ENCODE measurements around the gene SPAG17. TPM values are rescaled to one million over a fixed set of nuclear protein-coding genes. Genes with fewer than 3 reads are reported as not detected.
A peak's percentile ranks its signal among the peaks of the same experiment; 100 is the strongest.

Gene SPAG17
- total RNA-seq, 1 donor, result 3.3 TPM

GRCh38 chr1:117952386-117952785 lies 232.6 kb downstream of the SPAG17 start:
- H3K4me1 ChIP-seq (ENCODE audit: insufficient read depth, low read length), result no peaks in the 10 kb centered on the region
- H3K9me3 ChIP-seq (ENCODE audit: low read depth, low read length), result no peaks in the 10 kb centered on the region
- H4K20me1 ChIP-seq (ENCODE audit: insufficient read depth, low read length), result no peaks in the 10 kb centered on the region
- TF ChIP-seq, protein P1, sequence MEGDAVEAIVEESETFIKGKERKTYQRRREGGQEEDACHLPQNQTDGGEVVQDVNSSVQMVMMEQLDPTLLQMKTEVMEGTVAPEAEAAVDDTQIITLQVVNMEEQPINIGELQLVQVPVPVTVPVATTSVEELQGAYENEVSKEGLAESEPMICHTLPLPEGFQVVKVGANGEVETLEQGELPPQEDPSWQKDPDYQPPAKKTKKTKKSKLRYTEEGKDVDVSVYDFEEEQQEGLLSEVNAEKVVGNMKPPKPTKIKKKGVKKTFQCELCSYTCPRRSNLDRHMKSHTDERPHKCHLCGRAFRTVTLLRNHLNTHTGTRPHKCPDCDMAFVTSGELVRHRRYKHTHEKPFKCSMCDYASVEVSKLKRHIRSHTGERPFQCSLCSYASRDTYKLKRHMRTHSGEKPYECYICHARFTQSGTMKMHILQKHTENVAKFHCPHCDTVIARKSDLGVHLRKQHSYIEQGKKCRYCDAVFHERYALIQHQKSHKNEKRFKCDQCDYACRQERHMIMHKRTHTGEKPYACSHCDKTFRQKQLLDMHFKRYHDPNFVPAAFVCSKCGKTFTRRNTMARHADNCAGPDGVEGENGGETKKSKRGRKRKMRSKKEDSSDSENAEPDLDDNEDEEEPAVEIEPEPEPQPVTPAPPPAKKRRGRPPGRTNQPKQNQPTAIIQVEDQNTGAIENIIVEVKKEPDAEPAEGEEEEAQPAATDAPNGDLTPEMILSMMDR (IDR thresholded peaks at IDR 0.05; ENCODE audit: extremely low read depth, low read depth, low read length), result no peak
- DNase-seq (ENCODE audit: insufficient read length, low spot score, missing footprints), result no peak
- no peak overlapping the region for H3K4me3 ChIP-seq (ENCODE audit: insufficient read depth, low read length)
- no peaks in the 10 kb centered on the region for H3K79me2 ChIP-seq (ENCODE audit: insufficient read depth, low read length)
- no peak overlapping the region for H2AFZ ChIP-seq (ENCODE audit: low read length)
- H3K27me3 ChIP-seq (ENCODE audit: insufficient read depth, low read length), result no peaks in the 10 kb centered on the region
- H3K36me3 ChIP-seq (ENCODE audit: insufficient read depth, low read length), result peaks cover 87% of the 10 kb centered on the region
- no peak overlapping the region for H3K27ac ChIP-seq (ENCODE audit: low read depth, low read length)
- no peak overlapping the region for H3K4me2 ChIP-seq (ENCODE audit: insufficient read depth, low read length)

- H3K27ac ChIP-seq (ENCODE audit: low read depth, low read length), result no peak overlapping the region
- no peak overlapping the region for H3K4me3 ChIP-seq (ENCODE audit: insufficient read depth, low read length)
- no peaks in the 10 kb centered on the region for H3K27me3 ChIP-seq (ENCODE audit: insufficient read depth, low read length)
- TF ChIP-seq, protein P1 (IDR thresholded peaks at IDR 0.05; ENCODE audit: extremely low read depth, low read depth, low read length), result no peak
- no peak overlapping the region for H2AFZ ChIP-seq (ENCODE audit: low read length)
- H4K20me1 ChIP-seq (ENCODE audit: insufficient read depth, low read length), result no peaks in the 10 kb centered on the region
- peak; percentile 37 for DNase-seq (ENCODE audit: insufficient read length, low spot score, missing footprints)
- peaks cover 3% of the 10 kb centered on the region for H3K4me1 ChIP-seq (ENCODE audit: insufficient read depth, low read length)
- H3K4me2 ChIP-seq (ENCODE audit: insufficient read depth, low read length), result no peak overlapping the region
- H3K36me3 ChIP-seq (ENCODE audit: insufficient read depth, low read length), result peaks cover 89% of the 10 kb centered on the region
- no peaks in the 10 kb centered on the region for H3K79me2 ChIP-seq (ENCODE audit: insufficient read depth, low read length)
- H3K9me3 ChIP-seq (ENCODE audit: low read depth, low read length), result no peaks in the 10 kb centered on the region
Measured at GRCh38 chr1:117942293-117942692, 242.7 kb downstream of the SPAG17 start.

DNA sequence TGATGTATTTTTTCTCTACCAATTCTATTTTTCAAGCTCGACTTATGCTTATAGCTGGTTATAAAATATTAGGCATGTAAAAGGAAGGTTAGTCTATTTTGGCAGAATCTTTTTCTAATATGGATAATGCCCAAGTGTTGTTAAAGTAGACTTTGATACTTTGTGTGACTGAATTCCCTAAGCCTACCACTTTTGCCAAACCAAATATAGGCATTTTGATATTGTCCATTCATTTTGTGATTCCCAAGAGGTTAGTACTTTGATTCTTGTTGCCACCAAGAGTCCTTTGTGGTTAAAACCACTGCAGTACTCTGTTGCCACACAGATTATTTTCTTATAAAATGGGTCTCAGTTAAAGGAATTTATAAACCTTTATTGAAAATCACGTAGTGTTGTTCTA lies 251.3 kb downstream of the SPAG17 start:
- Histone ChIP-seq H3K4me2 (ENCODE audit: insufficient read depth, low read length) (no peak overlapping the region), H3K9me3 (ENCODE audit: low read depth, low read length) (no peaks in the 10 kb centered on the region), H3K36me3 (ENCODE audit: insufficient read depth, low read length) (peaks cover 32% of the 10 kb centered on the region), H3K4me1 (ENCODE audit: insufficient read depth, low read length) (peaks cover 12% of the 10 kb centered on the region), H4K20me1 (ENCODE audit: insufficient read depth, low read length) (peaks cover 8% of the 10 kb centered on the region), H3K27ac (ENCODE audit: low read depth, low read length) (no peak overlapping the region), H3K79me2 (ENCODE audit: insufficient read depth, low read length) (peaks cover 52% of the 10 kb centered on the region), H3K27me3 (ENCODE audit: insufficient read depth, low read length) (no peaks in the 10 kb centered on the region), H2AFZ (ENCODE audit: low read length) (no peak overlapping the region), H3K4me3 (ENCODE audit: insufficient read depth, low read length) (no peak overlapping the region)
- TF ChIP-seq, protein P1 (IDR thresholded peaks at IDR 0.05; ENCODE audit: extremely low read depth, low read depth, low read length), result no peak
- DNase-seq (ENCODE audit: insufficient read length, low spot score, missing footprints), result no peak

GRCh38 chr1:117932576-117932975 lies 252.5 kb downstream of the SPAG17 start:
- peaks cover 15% of the 10 kb centered on the region for H4K20me1 ChIP-seq (ENCODE audit: insufficient read depth, low read length)
- H2AFZ ChIP-seq (ENCODE audit: low read length), result no peak overlapping the region
- peaks cover 19% of the 10 kb centered on the region for H3K4me1 ChIP-seq (ENCODE audit: insufficient read depth, low read length)
- H3K4me2 ChIP-seq (ENCODE audit: insufficient read depth, low read length), result no peak overlapping the region
- H3K27ac ChIP-seq (ENCODE audit: low read depth, low read length), result no peak overlapping the region
- no peak for DNase-seq (ENCODE audit: insufficient read length, low spot score, missing footprints)
- TF ChIP-seq, protein P1 (IDR thresholded peaks at IDR 0.05; ENCODE audit: extremely low read depth, low read depth, low read length), result no peak
- H3K4me3 ChIP-seq (ENCODE audit: insufficient read depth, low read length), result no peak overlapping the region
- H3K79me2 ChIP-seq (ENCODE audit: insufficient read depth, low read length), result peaks cover 64% of the 10 kb centered on the region
- no peaks in the 10 kb centered on the region for H3K9me3 ChIP-seq (ENCODE audit: low read depth, low read length)
- peaks cover 20% of the 10 kb centered on the region for H3K36me3 ChIP-seq (ENCODE audit: insufficient read depth, low read length)
- no peaks in the 10 kb centered on the region for H3K27me3 ChIP-seq (ENCODE audit: insufficient read depth, low read length)
